Cardiac muscle cell (in vitro differentiated cells and primary cell): Measurements from ENCODE around the gene DGKI. TPM values are rescaled to one million over a fixed set of nuclear protein-coding genes. Genes with fewer than 3 reads are reported as not detected.

ENCODE experiments used
- DNase-seq, 2 donors: peaks; one replicate each; pipeline versions ENCODE4 v3.0.0 to v3.0.0-alpha.2; 2010 to 2017; ENCODE audit warnings: low read depth in 1 of 2, low spot score in 1 of 2
- H3K27ac ChIP-seq: fragments of 200-600 bp; sonication (generic); 2 replicates; pipeline ENCODE4 v1.5.1; 2016
- H3K27me3 ChIP-seq: fragments of 200-600 bp; sonication (generic); 2 replicates; pipeline ENCODE4 v1.6.0; 2016; ENCODE audit warnings: control low read depth
- H3K36me3 ChIP-seq: fragments of 200-600 bp; sonication (generic); 2 replicates; pipeline ENCODE4 v1.5.1; 2016; ENCODE audit warnings: control low read depth
- H3K4me1 ChIP-seq: fragments of 200-600 bp; sonication (generic); 2 replicates; pipeline ENCODE4 v1.8.1; 2017; ENCODE audit warnings: low read depth, mild to moderate bottlenecking, mixed run types
- H3K4me3 ChIP-seq: fragments of 200-600 bp; sonication (generic); 2 replicates; pipeline ENCODE4 v1.5.1; 2016; ENCODE audit warnings: mild to moderate bottlenecking
- H3K9me3 ChIP-seq: fragments of 200-600 bp; sonication (generic); 2 replicates; pipeline ENCODE4 v1.5.1; 2017; ENCODE audit warnings: low read depth, mild to moderate bottlenecking, control low read depth
- CTCF ChIP-seq: IDR thresholded peaks from 2 replicates; pipeline ENCODE4 v1.5.1; 2012; ENCODE audit warnings: low read depth, mild to moderate bottlenecking, low read length
- polyA plus RNA-seq: library from polyadenylated mRNA; unstranded; fragments of >200 nt; fragmentation: Nextera tagmentation; extraction: Ambion mirVana; gene quantifications from 2 replicates; pipeline ENCODE4 v1.2.1, GENCODE V29; 2016
- total RNA-seq: library from RNA; depleted of rRNA; stranded (reverse); fragments of >200 nt; gene quantifications from 2 replicates; pipeline ENCODE4 v1.2.3, GENCODE V29; 2016

The DGKI gene
- total and polyA plus RNA-seq, 2 experiments from 2014 or later: 35.0 to 52.7 TPM

- DNase-seq: no peak
- Histone ChIP-seq H3K9me3 (no peaks in the 10 kb centered on the region), H3K27ac (no peak overlapping the region), H3K4me1 (no peaks in the 10 kb centered on the region), H3K27me3 (no peaks in the 10 kb centered on the region), H3K36me3 (no peaks in the 10 kb centered on the region), H3K4me3 (no peak overlapping the region)
- no peak for TF ChIP-seq CTCF
Observed at GRCh38 chr7:137647905-137648565, 198.7 kb downstream of the DGKI start.

DNA sequence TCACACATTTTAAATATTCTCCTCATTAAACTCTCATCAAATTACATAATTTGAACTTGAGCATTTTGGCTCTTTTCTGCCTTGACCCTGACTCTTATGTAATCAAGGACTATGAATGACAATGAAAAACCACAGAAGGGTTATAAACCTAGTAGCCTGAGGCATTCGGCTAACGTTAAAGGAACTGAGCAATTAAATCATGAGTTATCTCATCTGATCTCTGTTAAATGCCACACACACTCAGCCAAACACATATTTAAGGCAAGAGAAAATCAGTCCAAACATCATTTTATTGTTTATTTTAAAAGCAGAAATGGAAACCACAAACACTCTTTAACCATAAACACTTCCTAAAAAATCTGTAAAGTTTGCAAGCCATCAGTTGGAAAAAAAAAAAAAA is 204.3 kb downstream of the DGKI start:
- DNase-seq: no peak
- H3K36me3 ChIP-seq: no peaks in the 10 kb centered on the region
- H3K4me3 ChIP-seq: no peak overlapping the region
- no peak for TF ChIP-seq CTCF
- no peak overlapping the region for H3K27ac ChIP-seq
- no peaks in the 10 kb centered on the region for H3K9me3 ChIP-seq
- H3K4me1 ChIP-seq: no peaks in the 10 kb centered on the region
- no peaks in the 10 kb centered on the region for H3K27me3 ChIP-seq

GRCh38 chr7:137642031-137642430 is 204.7 kb downstream of the DGKI start:
- no peak for DNase-seq
- Histone ChIP-seq H3K4me1 (no peaks in the 10 kb centered on the region), H3K27me3 (no peaks in the 10 kb centered on the region), H3K27ac (no peak overlapping the region), H3K36me3 (no peaks in the 10 kb centered on the region), H3K9me3 (no peaks in the 10 kb centered on the region), H3K4me3 (no peak overlapping the region)
- no peak for TF ChIP-seq CTCF

DNA sequence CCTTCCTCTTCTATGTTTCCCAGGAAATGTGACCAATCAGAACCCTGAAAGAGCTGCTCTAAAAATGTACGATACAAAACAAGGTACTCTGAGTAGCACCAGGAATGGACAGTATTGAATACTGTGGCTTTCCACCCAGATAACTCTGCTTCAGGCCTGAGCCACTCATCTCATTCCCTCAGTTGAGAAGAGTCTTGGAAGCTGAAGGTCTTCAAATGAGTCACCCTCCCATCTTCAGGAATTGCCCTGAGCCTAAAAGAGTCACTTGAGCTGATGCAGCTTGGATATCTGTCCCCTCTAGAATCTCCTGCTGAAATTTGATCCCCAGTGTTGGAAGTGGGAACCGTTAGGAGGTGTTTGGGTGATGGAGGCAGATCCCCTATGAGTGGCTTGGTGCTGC is 210.4 kb downstream of the DGKI start:
- Histone ChIP-seq H3K27me3 (no peaks in the 10 kb centered on the region), H3K36me3 (no peaks in the 10 kb centered on the region), H3K9me3 (no peaks in the 10 kb centered on the region), H3K27ac (no peak overlapping the region), H3K4me1 (no peaks in the 10 kb centered on the region), H3K4me3 (no peak overlapping the region)
- DNase-seq: no peak
- no peak for TF ChIP-seq CTCF

GRCh38 chr7:137635874-137636273 is 210.9 kb downstream of the DGKI start:
- H3K27me3 ChIP-seq: no peaks in the 10 kb centered on the region
- H3K4me1 ChIP-seq: no peaks in the 10 kb centered on the region
- no peak overlapping the region for H3K27ac ChIP-seq
- no peaks in the 10 kb centered on the region for H3K36me3 ChIP-seq
- no peak for DNase-seq
- no peak overlapping the region for H3K4me3 ChIP-seq
- no peak for TF ChIP-seq CTCF
- H3K9me3 ChIP-seq: no peaks in the 10 kb centered on the region

DNA sequence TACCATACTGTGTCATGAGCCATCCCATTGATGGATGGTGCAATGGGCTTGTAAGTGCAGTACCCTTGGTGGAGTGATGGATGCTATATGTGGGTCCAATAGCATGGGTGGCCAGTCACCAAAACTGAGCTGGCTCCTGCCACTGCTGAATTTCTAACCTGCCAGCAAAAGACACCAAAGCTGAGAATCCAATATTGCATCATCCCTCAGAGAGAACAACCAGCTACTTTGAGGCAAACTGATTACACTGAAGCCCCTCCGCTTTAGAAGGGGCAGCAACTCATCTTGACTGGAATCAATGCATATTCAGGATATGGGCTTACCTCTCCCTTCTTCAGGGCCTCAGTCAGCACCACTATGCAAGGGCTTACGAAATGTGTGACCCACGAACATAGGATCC is 211.6 kb downstream of the DGKI start:
- DNase-seq: no peak
- H3K9me3 ChIP-seq: no peaks in the 10 kb centered on the region
- no peaks in the 10 kb centered on the region for H3K4me1 ChIP-seq
- H3K27me3 ChIP-seq: no peaks in the 10 kb centered on the region
- no peak overlapping the region for H3K4me3 ChIP-seq
- no peaks in the 10 kb centered on the region for H3K36me3 ChIP-seq
- H3K27ac ChIP-seq: no peak overlapping the region
- no peak for TF ChIP-seq CTCF
